ENCODE data around the gene POLR2F. TPM values are rescaled to one million over a fixed set of nuclear protein-coding genes. Genes with fewer than 3 reads are reported as not detected.

POLR2F gene
- total and polyA plus RNA-seq, 4 experiments from 2014 or later: 44.9 to 158 (median 90.4) TPM

GRCh38 chr22:37909766-37910165 lies 43.7 kb upstream of the POLR2F start:
- Histone ChIP-seq H3K27me3 (ENCODE audit: insufficient read depth, low read length) (no peaks in the 10 kb centered on the region), H3K4me1 (ENCODE audit: insufficient read depth, low read length) (peaks cover 18% of the 10 kb centered on the region), H3K27ac (ENCODE audit: low read depth, low read length) (no peak overlapping the region), H3K4me3 (ENCODE audit: low read length in 2 of 2) (no peak overlapping the region), H3K36me3 (ENCODE audit: insufficient read depth, low read length) (no peaks in the 10 kb centered on the region), H3K9me3 (ENCODE audit: control insufficient read depth in 1 of 2, low read length in 2 of 2) (no peaks in the 10 kb centered on the region)
- CTCF ChIA-PET (ENCODE audit: partially characterized antibody): interaction anchor here (1.0 kb wide), 1 partner anchor 13 kb away, joined by 3 read pairs; no protein-coding TSS in a partner anchor
- intact Hi-C loops (cut with micrococcal nuclease): loop anchor here (5.0 kb wide), 1 partner anchor 43 kb away; the partner anchor contains the start of genes C22orf23 and POLR2F
- Mint-ChIP-seq H3K36me3 (peaks cover 4 to 5% of the 10 kb centered on the region in 2 donors), H3K27ac (peak overlapping the region in 3 of 7 donors; percentile 33 to 66 (median 48)), H3K4me1 (peaks cover 18 to 60% (median 31%) of the 10 kb centered on the region in 4 donors), H3K4me3 (no peak overlapping the region), H3K27me3 (no peaks in the 10 kb centered on the region), H3K9me3 (no peaks in the 10 kb centered on the region)
- POLR2A ChIA-PET (ENCODE audit: partially characterized antibody): interaction anchor here (2.7 kb wide), 1 partner anchor 13 kb away, joined by 12 read pairs; no protein-coding TSS in a partner anchor
- no peak for DNase-seq

GRCh38 chr22:37910890-37911672 lies 42.4 kb upstream of the POLR2F start:
- Histone ChIP-seq H3K36me3 (ENCODE audit: insufficient read depth, low read length) (no peaks in the 10 kb centered on the region), H3K4me1 (ENCODE audit: insufficient read depth, low read length) (peaks cover 12% of the 10 kb centered on the region), H3K27me3 (ENCODE audit: insufficient read depth, low read length) (no peaks in the 10 kb centered on the region), H3K4me3 (ENCODE audit: low read length in 2 of 2) (no peak overlapping the region), H3K9me3 (ENCODE audit: control insufficient read depth in 1 of 2, low read length in 2 of 2) (no peaks in the 10 kb centered on the region), H3K27ac (ENCODE audit: low read depth, low read length) (no peak overlapping the region)
- no peaks in the 10 kb centered on the region for H3K27me3 Mint-ChIP-seq
- H3K4me1 Mint-ChIP-seq: peaks cover 16 to 51% (median 25%) of the 10 kb centered on the region in 4 donors
- intact Hi-C loops (cut with micrococcal nuclease): no loop called here
- no peak for DNase-seq
- H3K9me3 Mint-ChIP-seq: no peaks in the 10 kb centered on the region
- peak overlapping the region in 2 of 7 donors; percentile 41 to 66 for H3K27ac Mint-ChIP-seq
- no peak overlapping the region for H3K4me3 Mint-ChIP-seq
- ChIA-PET POLR2A (ENCODE audit: partially characterized antibody) (no interaction called here), CTCF (ENCODE audit: partially characterized antibody) (interaction anchor here (1.1 kb wide), 1 partner anchor 48 kb away, joined by 3 read pairs; no protein-coding TSS in a partner anchor)
- H3K36me3 Mint-ChIP-seq: peaks cover 4 to 8% of the 10 kb centered on the region in 2 donors

- no peak overlapping the region for H3K4me3 ChIP-seq (ENCODE audit: low read length in 2 of 2)
- no peaks in the 10 kb centered on the region for H3K9me3 ChIP-seq (ENCODE audit: control insufficient read depth in 1 of 2, low read length in 2 of 2)
- H3K27ac ChIP-seq (ENCODE audit: low read depth, low read length): no peak overlapping the region
- intact Hi-C loops (cut with micrococcal nuclease): no loop called here
- H3K27me3 ChIP-seq (ENCODE audit: insufficient read depth, low read length): no peaks in the 10 kb centered on the region
- H3K36me3 Mint-ChIP-seq: peaks cover 4 to 12% of the 10 kb centered on the region in 2 donors
- H3K36me3 ChIP-seq (ENCODE audit: insufficient read depth, low read length): peaks cover 5% of the 10 kb centered on the region
- peak overlapping the region in 2 of 7 donors; percentile 66 for H3K27ac Mint-ChIP-seq
- ChIA-PET CTCF (ENCODE audit: partially characterized antibody) (interaction anchor here (1.1 kb wide), 1 partner anchor 48 kb away, joined by 3 read pairs; no protein-coding TSS in a partner anchor), POLR2A (ENCODE audit: partially characterized antibody) (no interaction called here)
- peaks cover 16 to 50% (median 25%) of the 10 kb centered on the region in 4 donors for H3K4me1 Mint-ChIP-seq
- no peaks in the 10 kb centered on the region for H3K9me3 Mint-ChIP-seq
- no peaks in the 10 kb centered on the region for H3K27me3 Mint-ChIP-seq
- no peak overlapping the region for H3K4me3 Mint-ChIP-seq
- H3K4me1 ChIP-seq (ENCODE audit: insufficient read depth, low read length): peaks cover 12% of the 10 kb centered on the region
- no peak for DNase-seq
These were observed 41.8 kb upstream of the POLR2F start for GRCh38 chr22:37911697-37912096.

GRCh38 chr22:37912171-37912570 lies 41.3 kb upstream of the POLR2F start:
- ChIA-PET CTCF (ENCODE audit: partially characterized antibody) (interaction anchor here (0.6 kb wide), 1 partner anchor 26 kb away, joined by 3 read pairs; no protein-coding TSS in a partner anchor), POLR2A (ENCODE audit: partially characterized antibody) (no interaction called here)
- H3K27ac Mint-ChIP-seq: peak overlapping the region in 4 of 7 donors; percentile 32 to 66 (median 60)
- Histone ChIP-seq H3K27me3 (ENCODE audit: insufficient read depth, low read length) (no peaks in the 10 kb centered on the region), H3K4me1 (ENCODE audit: insufficient read depth, low read length) (peaks cover 7% of the 10 kb centered on the region), H3K27ac (ENCODE audit: low read depth, low read length) (no peak overlapping the region), H3K4me3 (ENCODE audit: low read length in 2 of 2) (no peak overlapping the region), H3K36me3 (ENCODE audit: insufficient read depth, low read length) (peaks cover 8% of the 10 kb centered on the region), H3K9me3 (ENCODE audit: control insufficient read depth in 1 of 2, low read length in 2 of 2) (no peaks in the 10 kb centered on the region)
- intact Hi-C loops (cut with micrococcal nuclease): no loop called here
- no peak overlapping the region for H3K4me3 Mint-ChIP-seq
- peaks cover 14 to 45% (median 23%) of the 10 kb centered on the region in 4 donors for H3K4me1 Mint-ChIP-seq
- peaks cover 4 to 12% of the 10 kb centered on the region in 2 donors for H3K36me3 Mint-ChIP-seq
- no peaks in the 10 kb centered on the region for H3K27me3 Mint-ChIP-seq
- H3K9me3 Mint-ChIP-seq: no peaks in the 10 kb centered on the region
- DNase-seq: peak in 1 of 5 donors; percentile 55

GRCh38 chr22:37913233-37913721 lies 40.2 kb upstream of the POLR2F start:
- DNase-seq: no peak
- peaks cover 6 to 21% of the 10 kb centered on the region in 2 donors for H3K36me3 Mint-ChIP-seq
- H3K4me1 Mint-ChIP-seq: peaks cover 6 to 36% (median 15%) of the 10 kb centered on the region in 4 donors
- peaks cover 14% of the 10 kb centered on the region for H3K36me3 ChIP-seq (ENCODE audit: insufficient read depth, low read length)
- intact Hi-C loops (cut with micrococcal nuclease): no loop called here
- no peak overlapping the region for H3K4me3 Mint-ChIP-seq
- peak overlapping the region in 2 of 7 donors; percentile 60 for H3K27ac Mint-ChIP-seq
- no peak overlapping the region for H3K4me3 ChIP-seq (ENCODE audit: low read length in 2 of 2)
- no peaks in the 10 kb centered on the region for H3K9me3 ChIP-seq (ENCODE audit: control insufficient read depth in 1 of 2, low read length in 2 of 2)
- H3K27ac ChIP-seq (ENCODE audit: low read depth, low read length): no peak overlapping the region
- no peaks in the 10 kb centered on the region for H3K4me1 ChIP-seq (ENCODE audit: insufficient read depth, low read length)
- no peaks in the 10 kb centered on the region for H3K9me3 Mint-ChIP-seq
- ChIA-PET CTCF (ENCODE audit: partially characterized antibody) (interaction anchor here (0.9 to 1.3 kb wide), 2 partner anchors 20 to 96 kb away, joined by 3 to 4 read pairs; no protein-coding TSS in a partner anchor), POLR2A (ENCODE audit: partially characterized antibody) (interaction anchor here (1.1 kb wide), 1 partner anchor 305 kb away, joined by 3 read pairs; no protein-coding TSS in a partner anchor)
- H3K27me3 ChIP-seq (ENCODE audit: insufficient read depth, low read length): no peaks in the 10 kb centered on the region
- no peaks in the 10 kb centered on the region for H3K27me3 Mint-ChIP-seq

- no peak for DNase-seq
- H3K4me1 Mint-ChIP-seq: peaks cover 0 to 15% (median 5%) of the 10 kb centered on the region in 4 donors
- intact Hi-C loops (cut with micrococcal nuclease): no loop called here
- H3K9me3 ChIP-seq (ENCODE audit: control insufficient read depth in 1 of 2, low read length in 2 of 2): no peaks in the 10 kb centered on the region
- no peaks in the 10 kb centered on the region for H3K27me3 Mint-ChIP-seq
- H3K4me3 ChIP-seq (ENCODE audit: low read length in 2 of 2): no peak overlapping the region
- H3K27ac ChIP-seq (ENCODE audit: low read depth, low read length): no peak overlapping the region
- no peaks in the 10 kb centered on the region for H3K9me3 Mint-ChIP-seq
- H3K27me3 ChIP-seq (ENCODE audit: insufficient read depth, low read length): no peaks in the 10 kb centered on the region
- ChIA-PET POLR2A (ENCODE audit: partially characterized antibody) (interaction anchor here (2.0 kb wide), 1 partner anchor 10 kb away, joined by 7 read pairs; the partner anchor contains the start of gene MICALL1), CTCF (ENCODE audit: partially characterized antibody) (interaction anchor here (0.8 to 1.2 kb wide), 3 partner anchors 11 to 18 kb away, joined by 3 to 5 read pairs (median 4); no protein-coding TSS in a partner anchor)
- no peak overlapping the region for H3K4me3 Mint-ChIP-seq
- peaks cover 9 to 28% of the 10 kb centered on the region in 2 donors for H3K36me3 Mint-ChIP-seq
- no peaks in the 10 kb centered on the region for H3K4me1 ChIP-seq (ENCODE audit: insufficient read depth, low read length)
- H3K36me3 ChIP-seq (ENCODE audit: insufficient read depth, low read length): peaks cover 14% of the 10 kb centered on the region
- H3K27ac Mint-ChIP-seq: peak overlapping the region in 1 of 7 donors; percentile 66
These were observed 37.2 kb upstream of the POLR2F start for GRCh38 chr22:37916311-37916710.

Measured in CD4-positive, alpha-beta memory T cell (primary cell).